T-helper 1 cell (primary cell): ENCODE data around the gene ATP11A.

Source experiments
- DNase-seq, 5 donors: peaks; one replicate each; pipeline ENCODE4 v3.0.0-alpha.2; 2012 to 2020

ATP11A gene

DNA sequence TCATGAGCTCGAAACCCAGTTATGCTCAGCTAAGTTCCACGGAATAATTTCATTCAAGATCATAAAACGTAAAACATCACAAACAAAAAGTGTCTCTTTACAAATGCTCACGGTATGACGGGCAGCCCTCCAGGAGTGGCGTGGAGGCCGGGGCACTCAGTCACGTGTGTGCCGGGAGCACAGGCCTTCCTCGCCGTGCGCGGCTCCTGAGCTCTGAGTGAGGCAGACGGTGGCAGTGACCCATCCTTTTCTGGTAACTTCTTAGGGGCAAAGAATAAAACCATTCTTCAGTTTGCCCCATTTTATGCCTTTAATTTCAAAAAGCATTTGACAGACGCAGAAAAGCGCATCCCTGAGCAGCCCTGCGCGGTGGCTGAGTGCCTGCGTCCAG lies 72.8 kb downstream of the ATP11A start:
- no peak for DNase-seq

DNA sequence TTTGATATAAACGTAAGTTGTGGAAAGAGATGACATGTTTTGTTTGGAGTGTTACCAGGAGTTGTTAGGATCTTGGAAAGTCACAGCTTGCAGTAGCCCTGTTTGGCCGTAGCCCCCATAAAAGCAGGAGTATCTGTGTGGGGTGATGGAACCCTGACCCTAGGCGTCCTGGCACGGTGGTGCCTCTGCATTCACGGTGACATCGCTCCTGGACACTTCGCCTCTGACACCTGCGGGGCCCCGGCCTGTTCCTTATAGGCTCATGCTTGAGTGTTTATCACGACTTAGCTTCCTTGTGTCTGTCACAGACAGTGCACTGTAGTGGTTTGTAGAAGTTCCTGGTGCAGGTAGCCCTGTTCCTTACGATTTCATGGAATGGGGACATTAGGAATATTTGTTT lies 74.2 kb downstream of the ATP11A start:
- no peak for DNase-seq

DNA sequence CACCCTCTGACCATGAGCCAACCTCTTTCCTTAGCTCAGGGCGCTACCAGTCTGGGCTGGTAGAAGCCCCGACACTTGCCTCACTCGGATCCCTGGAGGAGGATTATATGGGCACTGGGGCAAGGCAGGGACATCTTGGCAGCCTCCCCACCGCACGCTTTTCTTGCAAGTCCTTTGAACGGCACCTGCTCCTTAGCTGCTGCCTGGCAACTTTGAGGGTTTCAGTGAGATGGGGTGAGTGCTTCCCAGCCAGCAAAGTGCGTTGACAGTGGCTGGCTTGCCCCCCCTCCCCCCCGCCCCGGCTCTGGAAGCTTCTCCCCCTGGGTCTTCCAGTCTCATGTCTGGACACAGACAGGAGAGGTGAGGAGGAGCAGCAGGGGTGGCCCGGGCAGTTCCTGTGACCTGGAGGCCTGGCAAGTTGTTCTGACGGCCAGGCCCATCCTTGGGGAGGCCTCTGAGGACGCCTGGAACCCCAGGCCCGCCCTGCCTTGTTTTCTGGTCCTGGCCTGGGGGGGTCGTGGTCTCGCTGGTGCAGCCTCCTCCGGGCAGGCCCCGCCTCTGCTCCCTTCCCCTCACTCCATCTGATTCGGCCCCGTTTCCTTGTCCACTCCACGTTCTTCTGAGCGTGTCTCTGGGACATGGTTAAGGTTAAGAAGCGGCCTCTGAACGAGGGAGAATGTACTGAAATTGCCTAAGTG lies 75.2 kb downstream of the ATP11A start:
- DNase-seq: no peak

DNA sequence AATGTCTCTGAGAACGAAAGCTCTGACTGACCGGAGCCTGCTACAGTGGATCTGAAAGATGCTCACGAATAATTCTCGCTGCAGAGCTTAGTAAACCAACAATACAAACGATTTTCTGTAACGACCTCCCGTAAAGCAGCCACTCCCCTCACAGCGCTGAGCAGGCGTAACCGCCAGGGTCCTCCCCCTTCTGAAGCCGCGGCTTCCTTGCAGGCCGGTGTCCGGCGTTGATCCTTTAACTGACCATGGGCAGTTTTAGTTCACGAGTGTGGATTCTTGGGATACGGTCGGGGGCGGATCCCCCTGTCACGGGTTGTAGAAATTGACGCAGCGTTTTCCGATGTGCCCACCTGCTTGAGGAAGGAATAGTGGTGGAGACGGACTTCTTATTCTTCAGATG lies 75.9 kb downstream of the ATP11A start:
- no peak for DNase-seq

- no peak for DNase-seq
Measured at GRCh38 chr13:112766336-112766735, 76.5 kb downstream of the ATP11A start.

DNA sequence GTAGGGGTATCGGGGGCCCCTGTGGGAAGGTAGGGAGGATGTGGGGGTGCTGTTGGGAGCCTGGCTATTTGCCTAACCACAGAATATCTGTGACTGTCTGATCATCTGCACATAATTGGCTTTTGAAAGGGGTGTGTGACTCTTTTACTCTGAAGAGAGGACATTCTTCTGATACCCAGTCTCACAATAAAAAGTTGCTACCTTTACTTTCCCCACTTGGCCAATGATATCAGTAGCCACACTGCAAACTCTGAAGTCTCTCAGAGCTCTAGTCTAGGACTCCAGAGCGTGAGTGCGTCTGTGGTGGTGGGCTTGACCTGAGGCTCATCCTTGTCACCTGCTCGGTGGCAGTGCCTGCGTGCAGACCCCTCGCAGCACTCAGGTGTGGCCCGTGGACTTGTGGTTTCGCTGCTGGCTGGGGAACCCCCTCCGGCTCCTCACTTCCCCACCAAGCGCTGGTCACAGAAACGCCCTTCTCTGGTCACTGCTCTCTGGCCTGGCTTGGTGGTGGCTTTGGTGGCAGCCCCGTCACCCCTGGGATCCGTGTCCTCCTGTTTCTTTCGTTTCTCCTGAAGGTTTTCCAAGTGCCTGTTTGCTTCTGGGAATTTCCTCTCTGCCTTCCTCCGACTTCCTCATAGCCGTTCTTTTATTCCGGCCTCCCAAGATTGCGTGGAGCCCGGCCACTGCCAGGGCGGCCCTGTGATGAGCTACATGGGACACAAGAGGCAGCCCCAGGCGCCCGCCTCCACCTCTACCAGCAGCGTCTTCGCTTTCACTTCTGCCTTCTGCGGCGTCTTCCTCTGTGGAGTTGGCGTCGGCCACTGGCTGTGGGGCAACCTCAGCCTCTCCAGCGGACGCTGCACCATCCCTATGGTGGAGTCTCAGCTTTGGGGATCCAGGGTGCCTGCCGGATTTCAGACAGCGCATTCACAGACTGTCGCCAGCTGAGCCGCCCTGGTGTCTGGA lies 78.0 kb downstream of the ATP11A start:
- DNase-seq: no peak

DNA sequence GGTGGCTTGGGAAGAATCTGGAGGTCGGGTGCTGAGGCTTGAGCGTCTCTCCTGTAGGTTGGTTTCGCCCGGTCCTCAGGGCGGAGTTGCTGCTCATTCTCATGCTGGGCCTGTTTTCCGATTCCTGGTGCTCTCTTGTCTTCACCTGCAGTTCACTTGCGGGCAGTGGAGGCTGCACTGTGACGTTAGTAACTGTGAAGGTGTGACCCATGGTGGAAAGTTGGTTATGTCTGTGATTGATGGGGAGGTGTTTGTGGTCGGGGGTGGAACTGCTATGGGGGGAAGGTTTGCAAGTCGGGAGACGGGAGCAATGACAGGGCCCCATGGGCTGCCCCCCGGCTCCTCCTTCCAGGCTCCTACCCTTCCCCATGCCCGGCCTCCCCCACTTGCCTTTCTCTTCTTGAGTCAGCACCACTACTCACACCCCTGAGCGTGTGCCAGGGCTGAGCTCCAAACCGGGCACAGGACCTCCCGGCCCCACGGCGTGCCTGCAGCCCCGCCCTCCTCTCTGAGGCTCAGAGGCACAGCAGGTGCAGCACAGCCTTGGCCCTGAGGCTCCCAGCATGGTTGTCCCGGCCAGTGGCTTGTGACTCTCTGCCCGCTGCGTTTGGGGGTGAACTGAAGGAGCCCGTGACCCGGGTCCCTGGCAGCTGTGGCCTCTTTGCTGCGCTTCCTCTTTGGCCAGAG lies 79.1 kb downstream of the ATP11A start:
- peak in 2 of 5 donors; percentile 10 to 15 for DNase-seq

DNA sequence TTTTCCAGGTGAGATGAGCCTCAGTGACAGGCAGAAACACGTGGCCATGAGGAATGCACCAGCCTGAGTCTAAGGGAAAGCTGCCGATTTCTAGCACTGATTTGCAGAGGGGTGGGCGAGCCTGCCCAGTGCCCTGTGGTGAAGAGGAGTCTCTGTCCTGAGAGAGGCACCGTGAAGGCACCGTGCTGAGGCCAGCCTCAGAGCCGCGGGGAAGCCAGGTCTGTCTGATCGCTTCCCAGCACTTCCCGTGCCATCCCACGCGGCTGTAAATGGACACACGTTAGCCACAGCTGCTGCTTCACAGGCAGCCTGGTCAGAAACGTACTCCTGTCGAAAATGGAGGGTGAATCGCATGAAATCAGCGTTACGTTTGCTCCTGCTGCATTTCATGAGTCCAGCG lies 79.8 kb downstream of the ATP11A start:
- no peak for DNase-seq

DNA sequence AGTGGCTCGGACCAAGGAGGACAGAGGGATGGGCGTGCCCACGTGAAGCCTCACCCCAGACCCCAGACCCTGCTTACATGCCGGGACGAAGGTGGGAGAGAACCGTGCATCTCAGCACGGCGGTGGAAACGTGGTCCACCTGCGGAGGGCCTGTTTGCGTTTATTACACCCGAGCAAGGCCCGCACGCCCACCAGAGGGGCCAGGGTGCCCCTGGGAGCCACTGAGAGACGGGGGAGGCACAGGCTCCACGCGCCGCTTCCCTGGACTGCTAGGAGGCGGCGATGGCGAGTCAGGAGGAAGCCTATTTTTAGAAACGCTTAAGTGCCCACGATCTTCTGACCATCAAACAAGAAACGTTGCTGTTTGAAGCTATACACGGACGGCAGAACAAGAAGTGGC lies 80.7 kb downstream of the ATP11A start:
- DNase-seq: no peak

GRCh38 chr13:112771139-112771876 lies 81.5 kb downstream of the ATP11A start:
- no peak for DNase-seq

- DNase-seq: no peak
Measured at GRCh38 chr13:112771877-112772538, 82.2 kb downstream of the ATP11A start.

DNA sequence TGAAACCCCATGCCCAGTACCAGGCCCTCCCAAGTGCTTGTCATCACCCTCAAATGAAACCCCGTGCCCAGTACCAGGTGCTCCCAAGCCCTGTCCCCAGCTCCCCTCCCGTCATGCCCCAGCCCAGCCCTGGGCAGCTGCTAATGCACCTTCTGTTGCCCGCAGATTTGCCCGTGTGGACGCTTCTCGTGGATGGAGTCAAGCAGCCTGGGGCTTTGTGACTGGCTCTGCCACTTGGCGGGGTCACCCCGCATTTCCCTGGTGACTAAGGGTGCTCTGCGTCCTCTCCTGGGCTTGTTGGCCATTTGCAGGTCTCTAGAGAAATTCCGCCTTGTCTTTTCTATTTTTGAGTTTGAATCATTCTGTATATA lies 82.7 kb downstream of the ATP11A start:
- DNase-seq: no peak

GRCh38 chr13:112772929-112773328 lies 83.1 kb downstream of the ATP11A start:
- no peak for DNase-seq

DNA sequence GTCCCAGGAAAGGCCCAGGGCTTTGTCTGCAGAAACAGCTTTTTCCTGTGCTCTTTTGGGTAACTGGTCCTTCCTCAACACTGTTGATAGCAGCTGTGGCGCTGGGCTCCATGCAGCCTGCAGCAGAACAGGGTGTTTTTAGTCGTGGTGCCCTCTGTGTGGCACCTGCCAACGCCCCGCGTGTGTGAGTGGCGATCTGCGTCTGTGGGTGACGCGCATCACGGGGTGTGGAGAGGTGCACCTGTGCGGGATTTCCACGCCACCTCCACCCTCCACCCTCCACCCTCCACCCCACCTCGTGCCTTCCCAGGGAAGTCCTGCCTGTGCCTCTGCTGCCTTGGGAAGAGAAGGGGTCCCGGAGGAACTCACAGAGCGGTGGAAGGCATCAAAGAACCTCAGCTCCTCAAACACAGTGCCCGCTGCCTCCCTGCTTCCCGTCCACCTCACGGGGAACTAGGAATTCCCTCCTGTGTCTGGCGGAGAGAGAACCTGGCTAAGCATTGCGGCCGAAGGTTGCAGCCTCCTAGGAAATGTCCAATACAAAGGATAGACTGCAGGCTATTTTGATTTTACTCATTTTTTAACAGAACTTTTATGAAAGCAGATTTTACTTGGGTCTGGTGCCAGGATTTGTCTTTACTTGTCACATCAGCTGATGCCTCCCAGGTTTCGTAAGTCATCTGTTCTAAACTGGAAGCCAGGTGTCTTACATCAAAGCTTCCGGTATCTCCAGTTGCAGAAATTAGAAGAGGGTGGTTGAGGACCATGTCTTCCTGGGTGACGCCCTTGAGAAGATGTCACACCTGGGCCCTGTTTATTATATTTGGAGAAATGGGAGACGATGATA lies 84.0 kb downstream of the ATP11A start:
- DNase-seq: no peak

- no peak for DNase-seq
Measured at GRCh38 chr13:112774448-112774792, 84.6 kb downstream of the ATP11A start.

DNA sequence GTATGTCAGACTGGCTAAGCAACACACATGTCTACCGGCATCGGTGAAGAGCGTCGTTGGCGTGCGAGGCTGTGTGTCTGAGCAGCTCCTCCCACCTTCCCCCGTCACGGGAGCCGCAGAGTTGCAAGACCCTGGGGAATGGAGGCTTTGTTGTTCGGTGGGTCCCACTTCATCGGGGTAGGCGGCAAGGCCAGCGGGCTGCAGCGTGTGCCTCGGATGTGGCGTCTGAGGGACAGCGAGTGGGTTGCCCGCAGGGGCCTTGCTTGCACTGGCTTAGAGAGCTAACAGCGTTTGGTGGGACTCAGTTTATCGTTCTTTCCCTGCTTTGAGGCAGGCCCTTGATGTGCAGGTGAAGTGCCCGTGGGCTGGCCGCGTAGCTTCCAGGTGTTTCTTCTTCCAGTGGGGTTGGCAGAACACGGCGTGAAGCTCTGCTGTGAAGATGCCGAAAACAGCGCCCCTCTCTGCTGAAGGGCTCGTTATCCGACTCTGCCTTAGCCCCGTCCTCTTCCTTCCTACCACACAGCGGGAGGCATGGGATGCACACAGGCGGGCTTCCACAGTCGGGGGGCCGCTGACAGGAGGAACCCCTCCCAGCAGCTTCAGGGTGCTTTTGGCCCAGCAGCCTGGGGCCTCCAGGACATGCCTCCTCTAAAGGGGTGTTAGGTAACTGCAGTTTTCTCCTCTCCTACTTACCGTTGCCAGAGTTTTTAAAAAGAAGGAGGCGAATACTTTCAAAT lies 85.2 kb downstream of the ATP11A start:
- no peak for DNase-seq

DNA sequence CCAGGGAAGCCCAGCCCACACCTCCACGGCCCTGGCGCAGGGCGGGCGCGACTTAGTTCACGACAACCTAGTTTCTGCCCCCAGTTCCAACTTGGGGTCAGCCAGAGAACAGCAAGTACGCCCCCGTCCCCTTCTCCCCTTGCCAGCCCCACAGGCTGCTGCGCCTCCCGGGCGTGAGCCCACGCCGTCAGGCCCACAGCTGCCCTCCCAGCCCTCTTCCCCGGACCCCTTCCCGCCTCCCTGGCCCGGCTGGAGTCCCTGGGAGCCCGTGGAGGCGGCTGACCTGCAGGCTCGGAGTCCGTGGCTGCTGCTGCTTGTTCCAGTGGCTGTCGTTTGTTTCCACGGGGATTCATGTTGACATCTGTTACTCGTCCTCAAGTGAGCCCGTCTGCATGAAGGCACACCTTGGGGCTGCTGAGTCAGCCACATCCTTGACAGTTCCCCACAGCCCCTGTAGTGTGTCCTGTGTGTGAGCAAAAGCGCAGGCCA lies 86.0 kb downstream of the ATP11A start:
- DNase-seq: no peak

GRCh38 chr13:112776354-112776753 lies 86.5 kb downstream of the ATP11A start:
- DNase-seq: no peak

DNA sequence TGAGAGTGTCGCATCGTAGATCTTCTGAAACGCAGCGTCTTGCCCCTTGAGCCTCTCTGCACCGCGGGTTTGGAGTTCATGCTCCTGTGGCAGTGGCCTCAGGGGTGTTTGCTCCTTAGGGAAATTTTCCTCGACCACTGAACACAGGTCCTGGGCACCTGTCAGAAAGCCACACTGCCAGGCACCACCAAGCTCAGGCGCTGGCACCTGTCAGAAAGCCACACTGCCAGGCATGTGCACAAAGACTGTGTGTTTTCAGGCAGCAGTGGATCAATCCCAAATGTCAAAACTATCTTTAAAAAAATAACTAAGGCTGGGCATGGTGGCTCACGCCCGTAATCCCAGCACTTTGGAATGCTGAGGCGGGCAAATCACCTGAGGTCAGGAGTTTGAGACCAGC lies 87.1 kb downstream of the ATP11A start:
- no peak for DNase-seq

- no peak for DNase-seq
Measured at GRCh38 chr13:112777637-112778406, 88.0 kb downstream of the ATP11A start.
